Stimulated activated CD4-positive, alpha-beta T cell treated with anti-CD3 and anti-CD28 coated beads, Interleukin-1b, Interleukin-23, amount 100 ng/mL, for 1 hour (primary cell): ENCODE results near the gene C3orf22.

Experiments
- DNase-seq, 2 donors: peaks; one replicate each; pipeline ENCODE4 v3.0.0-alpha.2; 2020; ENCODE audit warnings: low read depth in 2 of 2

The C3orf22 gene

DNA sequence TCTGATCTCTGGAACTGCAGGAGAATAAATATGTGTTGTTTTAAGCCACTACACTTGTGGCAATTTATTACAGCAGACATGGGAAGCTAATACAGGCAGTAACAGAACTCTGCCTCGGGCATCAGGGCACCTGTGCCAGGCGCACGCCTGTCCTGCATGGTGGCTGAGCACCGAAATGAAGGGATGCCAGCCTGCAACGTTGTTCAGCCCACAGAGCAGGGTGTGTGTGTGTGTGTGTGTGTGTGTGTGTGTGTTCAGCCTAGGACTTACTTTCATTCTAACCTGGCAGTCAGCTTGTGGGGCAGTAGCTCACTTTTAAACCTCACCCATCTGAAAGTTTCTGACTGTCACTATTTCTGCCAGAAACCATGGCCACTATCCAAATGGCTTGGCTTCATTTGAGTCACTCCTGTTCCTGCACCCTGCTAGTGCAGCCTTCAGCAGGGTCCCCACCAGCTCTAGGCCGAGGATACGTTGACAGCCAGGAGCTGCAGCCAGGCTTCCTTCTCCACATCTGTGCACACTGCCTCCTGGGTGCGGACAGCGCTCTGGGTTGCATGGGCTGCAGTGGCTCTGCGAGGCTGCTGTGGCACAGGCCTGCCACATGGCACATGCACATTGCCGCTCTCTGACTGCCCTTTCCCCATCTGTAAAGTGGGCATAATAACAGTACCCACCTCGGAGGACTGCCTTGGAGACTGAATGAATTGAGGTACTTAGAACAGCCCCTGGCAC lies 45.6 kb downstream of the C3orf22 start:
- no peak for DNase-seq

DNA sequence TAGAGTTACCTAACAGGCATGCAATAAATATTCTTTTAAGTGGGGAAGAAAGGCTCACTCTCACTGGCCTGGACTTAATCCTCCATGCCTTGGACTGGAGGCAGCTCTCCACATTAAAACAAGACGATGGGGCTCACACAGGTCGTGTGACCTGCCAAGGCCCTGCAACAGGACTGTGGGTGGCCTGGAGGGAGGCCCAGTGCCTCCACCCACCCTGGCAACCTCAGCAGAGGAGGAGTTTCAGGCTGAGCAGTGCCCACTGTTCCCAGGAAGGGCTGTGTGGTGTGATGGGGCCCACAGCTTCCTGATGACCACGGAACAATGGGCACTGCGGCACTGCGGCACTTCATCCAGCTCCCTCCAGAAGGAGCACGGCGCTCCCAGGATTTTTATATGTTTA lies 46.7 kb downstream of the C3orf22 start:
- DNase-seq = no peak

DNA sequence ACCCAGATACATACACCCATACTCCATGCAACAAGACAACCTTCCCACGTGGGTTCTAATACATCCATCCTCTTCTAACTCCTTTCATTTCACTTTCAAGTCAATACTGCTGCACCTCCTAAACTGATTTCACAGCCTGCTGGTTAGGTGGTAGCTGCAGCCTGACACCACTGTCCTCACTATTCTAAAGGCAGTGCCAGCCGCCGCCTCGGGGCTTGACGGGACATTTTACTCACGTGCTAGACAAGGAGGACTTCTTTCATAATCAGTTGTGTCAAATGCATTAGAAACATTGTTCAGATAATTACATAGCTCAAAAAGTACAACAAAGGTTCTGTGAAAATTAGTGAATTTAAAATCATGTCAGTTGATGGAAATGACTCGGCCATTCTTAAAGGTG lies 47.4 kb downstream of the C3orf22 start:
- DNase-seq = no peak

DNA sequence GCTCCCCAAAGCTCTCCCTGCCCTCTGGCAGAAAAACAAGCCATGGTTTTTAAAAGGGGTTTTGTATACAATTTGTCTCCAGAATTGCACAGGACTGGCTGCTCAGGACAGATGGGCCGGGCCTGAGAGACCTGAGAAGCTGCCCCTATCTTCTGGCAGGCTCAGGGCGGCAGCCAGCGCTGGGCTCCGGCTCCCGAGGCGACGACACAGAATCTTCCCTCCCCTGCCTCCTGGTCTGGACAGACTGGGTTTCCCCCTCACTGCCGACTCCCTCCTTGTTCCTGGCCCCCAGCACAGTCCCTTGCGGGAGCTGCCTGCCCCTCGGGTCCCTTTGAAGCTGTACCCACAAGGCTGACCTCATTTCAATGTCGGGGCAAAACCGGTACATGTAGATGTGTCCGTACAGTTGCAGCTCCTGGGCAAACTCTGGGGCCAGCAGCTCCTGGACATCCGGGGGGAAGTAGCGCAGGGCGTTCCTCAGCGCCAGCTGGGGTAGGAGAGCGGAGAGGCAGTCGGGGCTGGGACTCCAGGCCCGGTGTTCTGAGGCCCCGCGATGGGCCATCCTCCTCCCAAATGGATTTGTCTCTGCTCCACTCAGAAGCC lies 48.3 kb downstream of the C3orf22 start:
- no peak for DNase-seq

DNA sequence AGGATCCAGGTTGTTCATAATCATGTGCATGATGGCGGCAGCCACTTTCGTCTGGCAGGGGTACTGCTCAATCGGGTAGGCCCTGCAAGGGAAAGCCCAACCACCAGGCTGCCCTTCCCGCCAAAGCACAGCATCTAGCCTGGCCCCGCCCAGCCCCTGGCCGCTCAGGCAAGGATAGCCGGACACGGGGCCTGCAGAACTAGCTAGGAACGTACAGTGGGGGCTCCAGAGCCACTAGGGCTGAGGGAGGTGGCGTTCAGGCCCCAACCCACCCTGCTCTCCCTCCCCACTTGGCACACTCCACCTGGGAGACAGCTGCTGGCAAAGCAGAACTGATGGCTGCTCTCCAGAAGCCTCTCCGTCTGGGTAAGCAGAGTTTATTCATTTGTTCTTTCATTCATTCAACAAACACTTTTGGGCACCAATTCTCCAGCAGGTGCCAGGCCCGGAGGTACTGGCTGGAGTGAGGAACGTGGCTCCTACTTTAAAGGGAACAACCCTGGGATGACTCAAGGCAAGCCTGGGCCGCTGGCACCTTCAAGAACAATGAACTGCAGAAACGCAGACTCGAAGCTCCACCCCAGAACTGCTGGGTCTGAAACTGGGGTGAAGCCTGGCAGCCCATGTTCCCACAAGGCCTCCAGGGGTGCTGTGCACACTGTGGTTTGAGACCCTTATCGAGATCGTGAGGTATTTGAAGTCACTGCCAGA lies 49.0 kb downstream of the C3orf22 start:
- no peak for DNase-seq

DNA sequence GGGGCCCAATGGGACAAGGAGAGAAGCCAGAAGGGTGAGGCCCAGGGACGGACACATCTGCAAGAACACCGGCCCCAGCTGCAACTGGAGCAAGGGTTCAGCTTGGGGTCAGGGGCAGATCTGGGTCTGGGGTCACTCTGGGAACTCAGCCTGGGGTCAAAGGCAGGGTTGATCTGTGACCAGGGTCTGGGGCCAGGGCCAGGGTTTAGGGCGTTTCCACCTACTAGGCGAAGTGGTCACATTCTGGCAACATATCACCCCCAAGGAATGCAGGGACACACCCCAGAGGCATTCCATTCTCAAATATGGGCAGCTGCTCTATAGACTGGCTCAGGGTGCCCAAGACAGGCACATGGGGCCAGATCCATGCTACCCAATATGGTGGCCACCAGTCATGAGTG lies 50.2 kb downstream of the C3orf22 start:
- DNase-seq = no peak

DNA sequence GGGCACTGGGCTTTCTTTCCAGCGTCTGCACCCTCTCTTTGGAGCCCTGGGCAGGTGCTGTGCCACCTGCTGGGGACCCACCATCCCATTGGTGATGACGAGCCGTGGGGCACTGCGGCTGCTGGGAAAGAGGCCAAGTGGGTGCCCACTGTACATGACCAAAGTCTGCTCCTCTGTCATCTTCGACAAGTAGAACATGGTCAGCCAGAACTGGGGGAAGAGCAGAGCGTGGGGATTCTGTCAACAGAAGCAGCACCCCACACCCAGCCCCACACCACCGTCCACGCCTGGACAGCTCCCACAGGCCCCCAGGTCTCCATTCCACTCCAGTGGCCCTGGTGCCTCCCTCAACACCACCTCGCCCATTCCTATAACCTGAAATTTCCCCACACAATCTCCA lies 50.8 kb downstream of the C3orf22 start:
- no peak for DNase-seq

DNA sequence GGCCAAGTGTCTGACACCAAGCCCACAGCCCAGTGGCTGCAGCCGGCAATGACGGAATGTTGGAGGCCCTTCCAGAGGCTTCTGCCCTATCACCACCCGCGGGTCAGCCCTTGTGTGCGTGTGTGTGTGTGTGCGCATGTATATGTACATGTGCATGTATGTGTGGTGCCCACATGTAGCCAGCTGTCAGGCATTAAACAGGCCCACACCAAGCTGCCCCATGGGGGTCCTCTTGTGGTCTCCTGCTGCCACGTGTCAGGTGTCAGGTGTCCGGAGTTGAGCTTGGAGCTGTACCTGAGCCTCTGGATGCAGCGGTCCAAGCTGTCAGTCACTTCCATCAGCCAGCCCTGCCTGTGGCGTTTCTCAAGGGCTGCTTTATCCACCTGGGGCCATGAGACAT lies 55.0 kb downstream of the C3orf22 start:
- DNase-seq = no peak

DNA sequence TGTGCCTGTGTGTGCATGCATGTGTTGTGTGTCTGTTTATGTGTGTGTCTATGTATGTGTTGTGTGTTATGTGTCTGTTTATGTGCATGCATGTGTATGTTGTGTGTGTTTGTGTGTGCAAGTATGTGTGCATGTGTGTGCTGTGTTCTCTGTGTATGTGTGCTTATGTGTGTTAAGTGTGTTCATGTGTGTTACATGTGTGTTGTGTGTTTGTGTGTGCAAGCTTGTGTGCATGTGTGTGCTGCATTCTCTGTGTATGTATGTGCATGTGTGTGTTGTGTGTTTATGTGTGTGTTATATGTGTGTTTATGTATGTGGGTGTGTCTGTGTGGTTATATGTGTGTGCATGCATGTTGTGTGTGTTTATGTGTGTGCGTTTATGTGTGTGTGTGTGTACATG lies 56.1 kb downstream of the C3orf22 start:
- no peak for DNase-seq

DNA sequence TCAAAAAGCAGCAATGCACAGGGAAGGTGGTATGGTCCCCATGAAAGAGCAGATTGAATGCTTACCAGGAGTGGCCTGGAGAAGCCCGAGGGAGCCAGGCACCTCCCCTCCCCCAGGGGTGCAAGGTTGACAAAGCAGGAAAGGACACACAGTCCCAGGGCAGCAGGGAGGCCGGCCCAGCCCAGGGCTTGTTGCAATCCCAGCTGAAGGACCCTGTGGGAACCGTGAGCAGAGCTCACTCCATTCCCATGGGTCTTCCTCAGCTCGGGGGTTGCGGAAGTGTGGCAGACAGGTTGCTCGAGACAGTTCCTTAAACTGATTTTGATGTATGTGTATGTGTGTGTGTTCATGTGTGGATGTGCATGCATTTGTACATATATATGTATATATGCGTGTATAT lies 57.0 kb downstream of the C3orf22 start:
- DNase-seq = no peak

DNA sequence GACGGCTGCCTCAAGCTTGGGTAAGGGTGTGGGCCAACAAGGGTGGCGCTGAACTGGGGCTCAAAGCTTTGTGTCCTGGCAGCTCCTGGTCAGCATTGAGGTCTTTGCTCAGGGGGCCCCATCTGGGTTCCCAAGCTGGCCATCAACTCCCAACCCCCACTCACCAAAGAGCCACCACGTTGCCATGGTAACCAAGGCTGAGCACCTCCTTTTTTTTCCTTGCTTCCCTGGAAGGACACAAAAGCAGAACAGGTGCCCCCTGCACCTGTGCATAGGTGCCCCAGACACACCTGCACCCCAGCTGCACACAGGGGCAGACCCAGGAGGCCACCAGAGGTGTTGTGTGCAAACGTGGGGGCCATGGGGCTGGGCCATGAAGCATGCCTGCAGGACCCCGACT lies 57.7 kb downstream of the C3orf22 start:
- no peak for DNase-seq

DNA sequence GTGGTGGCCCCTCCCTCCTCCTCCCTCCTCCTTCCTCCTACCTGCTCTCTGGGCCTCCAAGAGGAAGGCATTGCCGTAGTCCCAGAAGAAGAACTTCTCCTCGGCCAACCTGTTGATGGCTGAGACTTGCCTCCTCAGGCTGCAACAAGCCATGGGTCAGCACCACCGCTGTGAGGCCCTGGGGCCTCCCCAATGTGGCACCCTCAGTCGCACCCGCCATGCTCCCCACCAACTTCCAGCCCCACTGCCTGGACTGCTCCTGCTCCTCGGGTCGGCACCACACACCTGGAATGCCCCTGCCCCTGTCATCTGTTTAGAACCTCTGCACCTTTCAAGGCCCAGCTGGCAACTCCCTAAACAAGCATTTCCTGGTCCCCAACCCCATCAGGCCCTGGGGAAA lies 58.7 kb downstream of the C3orf22 start:
- DNase-seq = no peak
